ENCODE measurements around the gene HHATL. TPM values are rescaled to one million over a fixed set of nuclear protein-coding genes. Genes with fewer than 3 reads are reported as not detected.

Gene HHATL
- total and polyA plus RNA-seq, 2 of the 8 experiments (the other 6 are each of a cell fraction or from before 2014, with no cell fraction given) = 0.18 TPM; not detected in 1

GRCh38 chr3:42689421-42690014, 13.1 kb downstream of the HHATL start:
- H3K4ac ChIP-seq (replicated peaks; ENCODE audit: insufficient read length, low read depth, low read length) = no peak overlapping the region
- no peaks in the 10 kb centered on the region for H3K36me3 ChIP-seq (ENCODE audit: control insufficient read depth in 2 of 4, insufficient read depth in 4 of 4, low read length in 3 of 4)
- no peak overlapping the region for H3K18ac ChIP-seq (ENCODE audit: extremely low read depth, low read length)
- H3K56ac ChIP-seq (replicated peaks; ENCODE audit: insufficient read length, low read depth, low read length) = no peak overlapping the region
- no peaks in the 10 kb centered on the region for H4K20me1 ChIP-seq (replicated peaks in 1 of 2; ENCODE audit: control insufficient read depth in 1 of 2, insufficient read depth in 2 of 2, low read length in 2 of 2)
- DNase-seq (ENCODE audit: low read depth in 1 of 2, low spot score in 2 of 2) = no peak
- H2BK120ac ChIP-seq (replicated peaks; ENCODE audit: low read depth, low read length) = no peak overlapping the region
- no peak overlapping the region; the same call in 1 of the 2 replicates for H4K8ac ChIP-seq (ENCODE audit: extremely low read depth, insufficient read depth, low read length)
- POLR2A ChIA-PET (ENCODE audit: partially characterized antibody) = no interaction called here
- H3K27me3 ChIP-seq (replicated peaks in 1 of 4; ENCODE audit: control insufficient read depth in 3 of 4, extremely low read depth in 1 of 4, insufficient read depth in 3 of 4, low read length in 3 of 4) = no peaks in the 10 kb centered on the region
- no peak overlapping the region for H3K14ac ChIP-seq (ENCODE audit: insufficient read length)
- 80% methylated on average over 9 of the region's 9 CpGs; no CpG with 5 or more reads in 1 of the 2 experiments for WGBS, 2 experiments (ENCODE audit: extremely low coverage in 1 of 2, insufficient coverage in 1 of 2, insufficient read length in 1 of 2, insufficient replicate concordance in 2 of 2, low coverage in 1 of 2, low lambda C conversion rate in 2 of 2, missing lambda C conversion rate in 1 of 2)
- H2AFZ ChIP-seq (ENCODE audit: low read length) = no peak overlapping the region
- H2BK12ac ChIP-seq (ENCODE audit: low read depth, low read length) = no peak overlapping the region
- no peak overlapping the region for H4K91ac ChIP-seq (replicated peaks; ENCODE audit: insufficient read length, low read length)
- no peak overlapping the region for H2AK5ac ChIP-seq (ENCODE audit: low read depth, low read length)
- H3K79me2 ChIP-seq (ENCODE audit: control insufficient read depth in 1 of 2, insufficient read depth in 2 of 2, low read length in 2 of 2) = no peaks in the 10 kb centered on the region
- H3K79me1 ChIP-seq (ENCODE audit: low read depth, low read length) = no peaks in the 10 kb centered on the region
- H3K4me1 ChIP-seq (replicated peaks in 1 of 4; ENCODE audit: control insufficient read depth in 3 of 4, insufficient read depth in 4 of 4, low read length in 3 of 4) = peaks cover 0 to 10% (median 4%) of the 10 kb centered on the region in 4 experiments; a peak in 4 of 7 replicates
- H2BK20ac ChIP-seq (ENCODE audit: low read length) = no peak overlapping the region
- H3K4me2 ChIP-seq (ENCODE audit: insufficient read depth in 1 of 2, low read depth in 2 of 2, low read length in 2 of 2) = peak overlapping the region in 1 of 2 experiments; percentile 47; a peak in 1 of 4 replicates
- no peaks in the 10 kb centered on the region for H3K9me3 ChIP-seq (ENCODE audit: insufficient read depth in 2 of 2, low read depth in 1 of 2, low read length in 1 of 2)
- TF ChIP-seq YY1 (IDR thresholded peaks at IDR 0.05; ENCODE audit: low read depth, low read length) (no peak), KDM5A (IDR thresholded peaks at IDR 0.05; ENCODE audit: low read length) (no peak), E2F6 (IDR thresholded peaks at IDR 0.05) (no peak), EGR1 (IDR thresholded peaks at IDR 0.05; ENCODE audit: borderline replicate concordance, low read depth, low read length) (no peak), USF2 (IDR thresholded peaks at IDR 0.05; ENCODE audit: low read length) (no peak), CBX5 (IDR thresholded peaks at IDR 0.05; ENCODE audit: low read depth, low read length) (no peak), SUZ12 (IDR thresholded peaks at IDR 0.05; ENCODE audit: low read length) (no peak), SAP30 (IDR thresholded peaks at IDR 0.05; ENCODE audit: insufficient read depth, insufficient replicate concordance, low read length) (no peak), KDM4A (IDR thresholded peaks at IDR 0.05; ENCODE audit: low read depth, low read length, severe bottlenecking) (no peak), SP4 (IDR thresholded peaks at IDR 0.05; ENCODE audit: low read length) (no peak), SP1 (IDR thresholded peaks at IDR 0.05; ENCODE audit: low read depth, low read length) (no peak), POU5F1 (IDR thresholded peaks at IDR 0.05; ENCODE audit: low read depth, low read length) (no peak)
- H3K27ac ChIP-seq (ENCODE audit: low read depth, low read length) = no peak overlapping the region
- H3K4me3 ChIP-seq (ENCODE audit: extremely low read depth in 1 of 4, insufficient read depth in 2 of 4, low read depth in 3 of 4, low read length in 4 of 4) = no peak overlapping the region
- no peaks in the 10 kb centered on the region for H3K23me2 ChIP-seq (ENCODE audit: low read depth, low read length)
- no peak overlapping the region for H3K23ac ChIP-seq (ENCODE audit: insufficient read length)
- no peak overlapping the region for H2BK5ac ChIP-seq (ENCODE audit: low read depth, low read length)
- no peak overlapping the region for H2BK15ac ChIP-seq (ENCODE audit: low read length)
- CTCF ChIA-PET (ENCODE audit: partially characterized antibody) = interaction anchor here (0.9 to 3.3 kb wide), 7 partner anchors 9 to 67 kb away, joined by 3 to 14 read pairs (median 5); no protein-coding TSS in a partner anchor
- H3K9ac ChIP-seq (replicated peaks in 1 of 4; ENCODE audit: extremely low read depth in 1 of 4, low read depth in 3 of 4, low read length in 3 of 4) = no peak overlapping the region
- no peak for FAIRE-seq
- H4K5ac ChIP-seq (ENCODE audit: insufficient read length, low read depth, low read length) = no peak overlapping the region
